Activated T-cell treated with anti-CD3 and anti-CD28 coated beads for 48 hours (primary cell): Measurements from ENCODE around the gene CXorf65.

Experiments
- DNase-seq: peaks from one replicate; pipeline ENCODE4 v3.0.0-alpha.2; 2020; ENCODE audit warnings: low read depth

Gene CXorf65

DNA sequence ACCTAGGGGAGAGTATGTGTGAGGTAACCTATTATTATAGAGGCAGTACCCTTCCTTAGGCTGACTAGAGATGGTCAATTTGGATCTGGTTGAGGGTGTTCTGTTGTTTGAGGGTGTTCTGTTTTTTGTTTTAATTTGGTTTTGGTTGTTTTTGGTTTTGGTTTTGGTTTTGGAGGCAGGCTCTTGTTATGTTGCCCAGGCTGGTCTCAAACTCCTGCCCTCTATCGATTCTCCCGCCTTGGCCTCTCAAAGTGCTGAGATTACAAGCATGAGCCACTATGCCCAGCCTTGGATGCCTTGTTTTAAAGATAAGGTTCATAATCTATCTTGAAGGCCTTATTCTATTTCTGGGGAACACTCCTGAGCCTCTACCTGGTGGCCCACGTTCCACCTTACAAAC, 912 bp downstream of the CXorf65 start:
- no peak for DNase-seq

DNA sequence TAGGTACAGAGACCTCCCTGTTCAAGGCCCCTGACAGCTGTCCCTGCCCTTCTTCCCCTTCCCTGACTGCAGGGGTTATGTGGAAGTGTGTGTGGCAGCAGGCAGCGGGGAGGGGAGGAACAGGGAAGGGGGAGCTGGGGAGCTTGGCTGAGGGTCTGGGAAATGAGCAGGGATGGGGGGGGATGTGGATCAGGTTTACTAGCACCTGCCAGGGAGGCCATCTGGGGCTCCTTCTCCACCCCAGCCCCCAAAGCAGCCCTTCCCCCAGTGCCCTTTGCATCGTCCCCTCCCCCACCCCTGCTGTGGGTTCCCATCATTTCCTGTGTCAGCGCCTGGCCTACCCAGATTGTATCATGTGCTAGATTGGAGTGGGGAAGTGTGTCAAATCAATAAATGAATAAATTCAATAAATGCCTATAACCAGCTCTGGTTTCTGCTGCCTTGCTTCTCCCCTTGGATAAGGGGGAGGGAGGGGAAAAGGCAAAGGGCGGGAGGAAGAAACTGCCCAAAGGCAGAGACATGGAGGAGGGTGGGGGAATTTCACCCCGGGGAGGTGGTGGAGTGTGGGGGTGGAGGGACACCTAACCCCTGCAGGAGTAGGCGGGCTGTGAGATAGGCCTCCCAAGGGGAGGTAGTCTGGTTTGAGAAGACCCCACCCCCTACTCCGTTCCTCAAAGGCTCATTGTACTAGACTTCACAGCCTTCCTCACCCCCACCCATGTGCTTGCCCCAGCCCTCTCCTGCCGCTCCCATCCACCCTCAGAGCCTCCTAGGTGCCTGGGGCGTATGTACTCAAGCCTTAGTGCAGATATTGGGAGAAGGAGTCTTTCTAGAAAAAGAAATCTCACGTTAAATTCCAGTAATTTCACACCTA, 3.2 kb downstream of the CXorf65 start:
- peak; percentile 36 for DNase-seq

DNA sequence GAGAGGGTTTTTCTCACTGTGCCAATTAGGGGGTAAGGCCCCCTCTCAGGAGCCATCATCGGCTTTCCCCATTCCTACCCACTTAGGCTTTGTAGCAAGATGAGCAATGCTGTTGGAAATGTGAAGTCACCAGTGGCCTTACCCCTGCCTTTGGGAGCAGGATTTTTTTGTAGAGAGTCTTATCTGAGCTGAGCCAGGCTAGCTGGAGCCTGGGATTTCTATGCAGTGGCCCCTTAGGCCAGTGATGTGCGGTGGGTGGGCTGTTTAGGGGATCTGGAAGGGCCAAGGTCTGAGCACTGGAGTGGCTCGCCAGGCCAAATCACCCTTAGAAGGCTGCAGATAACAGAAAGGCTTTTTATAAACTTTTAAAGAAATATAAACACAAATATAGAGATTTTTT, 4.2 kb downstream of the CXorf65 start:
- no peak for DNase-seq

DNA sequence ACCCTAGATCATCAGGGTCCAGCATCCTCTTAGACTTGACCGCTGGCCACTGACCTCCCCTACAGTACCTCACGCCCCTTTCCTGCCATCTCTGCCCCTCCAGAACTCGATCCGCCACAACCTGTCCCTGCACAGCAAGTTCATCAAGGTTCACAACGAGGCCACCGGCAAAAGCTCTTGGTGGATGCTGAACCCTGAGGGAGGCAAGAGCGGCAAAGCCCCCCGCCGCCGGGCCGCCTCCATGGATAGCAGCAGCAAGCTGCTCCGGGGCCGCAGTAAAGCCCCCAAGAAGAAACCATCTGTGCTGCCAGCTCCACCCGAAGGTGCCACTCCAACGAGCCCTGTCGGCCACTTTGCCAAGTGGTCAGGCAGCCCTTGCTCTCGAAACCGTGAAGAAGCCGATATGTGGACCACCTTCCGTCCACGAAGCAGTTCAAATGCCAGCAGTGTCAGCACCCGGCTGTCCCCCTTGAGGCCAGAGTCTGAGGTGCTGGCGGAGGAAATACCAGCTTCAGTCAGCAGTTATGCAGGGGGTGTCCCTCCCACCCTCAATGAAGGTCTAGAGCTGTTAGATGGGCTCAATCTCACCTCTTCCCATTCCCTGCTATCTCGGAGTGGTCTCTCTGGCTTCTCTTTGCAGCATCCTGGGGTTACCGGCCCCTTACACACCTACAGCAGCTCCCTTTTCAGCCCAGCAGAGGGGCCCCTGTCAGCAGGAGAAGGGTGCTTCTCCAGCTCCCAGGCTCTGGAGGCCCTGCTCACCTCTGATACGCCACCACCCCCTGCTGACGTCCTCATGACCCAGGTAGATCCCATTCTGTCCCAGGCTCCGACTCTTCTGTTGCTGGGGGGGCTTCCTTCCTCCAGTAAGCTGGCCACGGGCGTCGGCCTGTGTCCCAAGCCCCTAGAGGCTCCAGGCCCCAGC, 5.7 kb downstream of the CXorf65 start:
- no peak for DNase-seq

DNA sequence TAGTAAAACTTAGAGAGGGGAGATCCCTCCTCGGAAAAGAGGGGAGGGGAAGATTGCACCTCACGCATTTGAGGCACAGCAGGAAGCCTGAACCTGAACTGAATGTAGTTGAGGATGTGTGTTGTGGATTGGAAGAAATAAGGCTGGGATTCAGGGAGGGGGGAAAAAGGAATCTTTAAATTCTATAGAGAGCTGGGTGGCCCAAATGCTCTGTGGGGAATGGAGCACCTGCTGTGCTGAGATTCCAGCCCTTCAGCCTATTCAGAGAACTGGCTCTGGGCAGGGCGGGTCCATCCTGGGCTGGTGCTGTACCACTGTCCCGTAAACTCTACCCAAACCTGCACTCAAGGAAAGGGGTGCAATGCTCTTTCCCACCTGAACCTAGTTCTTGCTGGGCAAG, 6.8 kb downstream of the CXorf65 start:
- DNase-seq = no peak

DNA sequence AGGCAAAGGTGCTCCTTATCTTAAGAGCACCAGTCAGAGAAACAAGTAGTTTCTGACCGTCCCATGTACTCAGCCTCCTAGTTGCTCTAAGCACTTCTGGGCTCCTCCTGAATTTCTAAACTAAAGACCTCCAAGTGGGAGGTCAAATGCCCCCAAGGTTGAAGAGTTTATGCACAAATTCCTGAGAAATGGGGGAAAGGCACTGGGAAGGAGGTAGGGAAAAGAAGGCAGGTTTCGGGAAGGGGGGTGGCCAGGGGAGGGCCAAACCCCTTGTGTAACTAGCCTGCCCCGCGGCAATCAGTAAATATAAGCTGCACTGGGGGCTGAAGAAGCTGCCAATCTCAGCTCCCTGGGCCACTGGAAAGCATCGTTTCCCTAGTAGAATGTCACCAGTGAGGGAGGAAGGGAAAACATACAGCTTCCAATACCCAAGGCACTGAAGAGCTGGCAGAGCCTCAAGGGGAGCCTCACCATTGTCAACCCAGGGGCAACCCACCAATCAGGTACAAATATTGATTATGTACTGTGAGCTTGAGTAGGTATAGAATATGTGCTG, 7.5 kb downstream of the CXorf65 start:
- DNase-seq = no peak

DNA sequence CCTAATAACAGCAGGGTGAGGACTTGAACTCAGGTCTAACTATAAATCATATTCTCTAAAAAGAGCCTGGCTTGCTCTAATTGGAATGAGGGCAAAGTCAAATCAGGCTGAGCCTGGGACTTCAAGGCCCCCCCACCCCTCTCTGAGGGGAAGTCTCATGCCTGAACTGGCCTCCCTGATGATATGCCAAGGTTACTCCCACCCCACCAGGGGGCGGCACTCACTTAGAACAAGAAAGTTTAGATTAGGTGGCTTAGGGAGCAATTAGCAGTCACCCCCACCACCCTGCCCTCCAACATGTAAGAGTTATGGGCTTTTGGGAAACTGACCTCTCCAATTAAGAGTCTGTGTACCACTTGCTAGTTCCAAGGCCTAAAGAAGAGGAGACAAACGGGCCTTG, 8.2 kb downstream of the CXorf65 start:
- peak; percentile 52 for DNase-seq

DNA sequence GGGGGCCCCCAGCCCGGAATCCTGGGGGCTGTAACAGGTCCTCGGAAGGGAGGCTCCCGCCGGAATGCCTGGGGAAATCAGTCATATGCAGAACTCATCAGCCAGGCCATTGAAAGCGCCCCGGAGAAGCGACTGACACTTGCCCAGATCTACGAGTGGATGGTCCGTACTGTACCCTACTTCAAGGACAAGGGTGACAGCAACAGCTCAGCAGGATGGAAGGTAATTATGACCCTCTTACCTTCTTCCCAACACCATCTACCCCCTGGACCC, 9.8 kb downstream of the CXorf65 start:
- no peak for DNase-seq

DNA sequence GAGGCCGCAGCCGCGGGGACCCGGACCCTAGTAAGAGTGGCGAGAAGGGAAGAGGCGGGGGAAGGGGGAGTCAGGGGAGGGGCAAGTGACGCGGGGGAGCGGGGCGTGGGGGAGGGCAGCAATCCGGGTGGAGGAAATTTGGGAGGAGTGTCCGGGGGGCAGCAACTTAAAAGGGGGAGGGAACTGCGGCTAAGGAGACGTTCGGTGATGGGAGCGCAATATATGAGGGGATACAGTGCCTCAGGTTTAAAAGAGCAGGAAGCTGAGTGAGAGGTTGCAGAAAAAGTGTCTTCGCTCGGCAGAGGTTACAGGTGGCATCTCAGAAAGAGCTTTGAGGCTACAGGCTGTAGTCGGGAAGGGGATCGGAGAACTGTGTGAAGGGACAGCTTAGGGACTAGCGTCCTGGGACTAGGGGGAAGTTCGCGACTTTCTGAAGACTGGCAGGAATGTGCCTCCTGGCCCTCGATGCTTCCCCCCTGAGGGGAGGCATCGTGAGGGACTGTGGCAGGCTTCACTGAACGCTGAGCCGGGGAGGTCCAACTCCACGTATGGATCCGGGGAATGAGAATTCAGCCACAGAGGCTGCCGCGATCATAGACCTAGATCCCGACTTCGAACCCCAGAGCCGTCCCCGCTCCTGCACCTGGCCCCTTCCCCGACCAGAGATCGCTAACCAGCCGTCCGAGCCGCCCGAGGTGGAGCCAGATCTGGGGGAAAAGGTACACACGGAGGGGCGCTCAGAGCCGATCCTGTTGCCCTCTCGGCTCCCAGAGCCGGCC, 10.4 kb downstream of the CXorf65 start:
- no peak for DNase-seq

DNA sequence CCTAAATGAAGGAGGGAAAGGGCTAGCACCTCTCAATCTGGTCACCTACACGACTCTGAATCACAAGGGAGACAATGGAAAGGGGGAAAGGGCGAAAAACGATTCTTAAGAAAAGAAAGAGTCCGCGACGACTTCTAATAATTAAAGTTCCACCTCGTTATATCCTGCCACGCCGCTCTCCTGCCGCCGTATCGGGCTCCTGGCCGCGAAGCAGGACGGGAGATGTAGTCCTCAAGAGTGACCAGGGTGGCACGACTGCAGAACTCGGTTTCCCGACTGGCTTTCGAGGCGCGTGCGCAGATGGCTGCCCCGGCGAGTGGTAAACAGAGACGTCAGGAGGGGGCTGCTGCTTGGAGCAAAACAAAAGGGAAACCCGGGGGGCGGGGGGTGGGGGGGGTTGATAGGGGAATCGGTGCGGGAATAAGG, 11.0 kb downstream of the CXorf65 start, which contains the start of gene FOXO4:
TSS of gene FOXO4 (plus strand) at position 297 of the 426 bp plus-strand sequence. CDS start 678 bp downstream, outside the sequence.
- DNase-seq = peak; percentile 77

DNA sequence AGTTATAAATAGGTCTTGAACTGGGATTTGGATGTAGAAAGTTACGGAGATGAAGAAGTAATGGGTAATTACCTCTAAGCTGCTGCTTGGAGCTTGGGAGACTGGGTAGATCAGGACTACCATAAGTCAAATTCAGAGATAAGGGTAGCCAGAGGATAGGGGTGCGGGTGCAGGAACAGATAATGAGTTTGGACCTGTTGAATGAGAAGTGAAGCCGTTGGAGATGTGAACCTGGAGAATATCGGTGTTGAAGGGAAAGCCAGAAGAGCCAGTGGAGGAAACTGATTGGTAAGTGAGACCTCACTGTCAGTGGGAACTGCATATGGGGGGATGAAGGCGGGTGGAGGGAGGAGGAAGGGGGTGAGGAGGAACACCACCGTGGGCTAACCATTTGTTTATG, 11.5 kb downstream of the CXorf65 start:
- no peak for DNase-seq

DNA sequence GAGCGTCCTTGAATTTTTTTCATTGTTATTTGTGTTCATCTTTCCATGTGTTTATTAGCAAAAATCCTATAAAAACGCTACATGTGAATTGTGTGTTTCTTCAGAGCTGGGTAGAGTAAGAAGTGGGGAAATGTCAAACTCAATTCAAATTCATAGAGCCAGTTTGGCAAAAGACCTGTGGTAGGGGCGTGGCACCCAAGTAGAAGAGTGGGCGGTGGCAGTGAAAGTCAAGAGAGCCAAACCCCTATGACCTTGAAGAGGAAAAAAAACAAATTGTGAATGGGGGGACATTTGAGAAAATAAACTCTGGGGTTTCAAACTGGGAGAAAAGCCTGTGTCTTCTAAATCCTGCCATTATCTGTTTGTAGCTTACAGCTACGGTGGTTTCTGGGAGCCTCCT, 15.3 kb downstream of the CXorf65 start:
- no peak for DNase-seq

DNA sequence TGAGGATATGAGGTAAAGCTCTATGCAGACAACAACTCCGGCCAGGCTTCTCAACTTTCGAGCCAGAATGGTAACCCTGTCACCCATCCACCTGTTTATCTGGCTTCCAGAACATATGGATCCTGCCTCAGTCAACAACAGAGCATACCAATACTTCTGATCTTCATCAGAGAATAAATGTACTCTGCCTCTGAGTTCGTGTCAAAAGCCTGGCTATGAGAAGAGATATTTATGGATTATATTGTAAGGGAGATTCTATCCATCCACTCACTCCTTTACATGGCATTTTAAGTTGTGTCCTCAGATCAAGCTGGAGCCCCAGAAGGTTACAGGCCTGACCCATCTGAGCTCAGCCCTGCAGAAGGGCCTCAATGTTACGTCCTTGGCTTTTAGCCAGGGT, 20.6 kb downstream of the CXorf65 start:
- DNase-seq = no peak

DNA sequence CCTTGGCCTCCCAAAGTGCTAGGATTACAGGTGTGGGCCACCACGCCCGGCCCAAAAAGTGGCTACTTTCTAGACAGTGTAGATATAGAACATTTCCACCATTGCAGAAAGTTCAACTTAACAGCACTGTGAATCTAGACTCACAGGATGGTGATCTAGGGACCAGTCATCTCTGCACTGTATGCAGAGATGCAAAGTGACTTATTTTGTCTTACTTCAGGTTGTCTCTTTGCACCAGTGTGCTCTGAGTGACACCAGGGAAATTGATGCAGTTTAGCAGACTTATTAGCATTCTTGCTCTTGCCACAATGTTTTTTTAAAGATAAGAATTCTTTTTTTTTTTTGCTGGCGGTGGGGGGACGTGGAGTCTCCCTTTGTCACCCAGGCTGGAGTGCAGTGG, 23.7 kb downstream of the CXorf65 start:
- DNase-seq = no peak

DNA sequence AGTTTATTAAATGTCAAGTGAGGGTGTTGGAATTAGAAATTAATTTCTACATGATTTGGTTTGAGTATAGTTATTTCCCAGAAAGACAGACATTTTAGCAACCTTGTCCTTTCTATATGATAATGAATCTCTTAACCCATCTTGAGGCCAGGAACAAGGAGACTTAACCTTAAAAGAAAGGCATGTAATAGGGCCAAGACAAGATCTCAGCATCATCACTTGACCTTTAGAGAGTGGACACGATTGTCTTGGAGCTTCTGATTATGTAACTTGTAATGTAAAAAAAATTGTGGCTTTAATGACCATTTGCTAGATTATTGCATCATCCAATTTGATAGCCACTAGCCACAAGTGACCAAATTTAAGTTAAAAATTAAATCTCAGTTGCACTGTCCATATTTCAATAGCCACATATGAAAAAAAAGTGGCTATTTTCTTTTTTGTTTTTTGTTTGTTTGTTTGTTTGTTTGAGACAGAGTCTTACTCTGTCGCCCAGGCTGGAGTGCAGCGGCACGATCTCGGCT, 24.4 kb downstream of the CXorf65 start:
- DNase-seq = no peak

DNA sequence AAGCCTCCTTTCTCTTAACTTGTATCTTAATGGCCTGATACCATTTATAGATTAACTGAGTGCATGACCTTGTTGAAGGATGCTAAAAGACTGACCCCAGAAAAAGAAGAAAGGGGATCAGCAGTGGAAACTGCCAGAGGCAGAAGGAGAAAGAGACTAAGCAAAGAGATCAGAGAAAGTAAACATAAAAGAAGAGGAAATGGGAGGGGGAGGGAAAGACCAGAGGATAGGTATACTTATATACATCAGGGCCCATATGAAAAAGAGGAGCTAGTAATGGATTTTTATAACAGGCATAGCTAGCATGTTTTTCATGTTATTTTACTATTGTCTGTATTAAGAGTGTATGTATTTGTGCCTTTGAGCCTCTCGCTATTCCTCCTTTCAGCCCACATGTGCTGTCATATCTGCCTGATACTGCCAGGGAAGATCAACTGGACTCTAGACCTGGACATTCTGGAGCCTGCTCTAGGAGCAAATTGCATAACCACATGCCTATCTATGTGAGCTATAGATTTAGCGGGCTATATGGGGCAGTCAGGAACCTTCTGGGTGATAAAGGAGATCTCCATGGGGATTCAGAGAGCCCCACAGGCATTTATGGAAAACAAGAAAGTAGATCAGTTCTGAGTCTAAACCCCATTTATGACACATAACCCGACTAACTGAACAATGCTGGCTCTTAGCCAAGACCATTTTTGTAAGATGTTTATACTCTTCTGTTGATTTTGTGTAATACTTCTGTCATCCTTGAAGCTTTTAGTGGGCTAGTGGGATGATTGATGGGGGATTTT, 25.0 kb downstream of the CXorf65 start:
- DNase-seq = no peak

DNA sequence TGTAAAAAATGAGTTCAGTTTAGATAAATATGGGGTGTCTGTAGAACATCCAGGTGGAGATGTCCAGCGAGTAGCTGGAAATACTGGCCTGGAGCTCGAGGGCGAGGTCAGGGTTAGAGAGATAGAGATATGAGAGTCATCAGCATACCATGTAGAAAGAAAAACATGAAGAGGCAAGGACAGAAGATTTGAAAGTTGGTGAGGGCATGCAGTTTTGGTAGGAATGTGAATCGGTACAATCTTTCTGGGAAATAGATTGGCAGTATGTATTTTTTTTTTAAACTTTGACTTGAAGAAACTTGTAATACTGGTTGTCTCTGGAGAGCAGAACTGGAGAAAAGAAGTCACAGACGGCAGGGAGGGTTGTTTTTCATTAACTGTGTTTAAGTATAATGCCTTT, 36.0 kb downstream of the CXorf65 start:
- DNase-seq = no peak

DNA sequence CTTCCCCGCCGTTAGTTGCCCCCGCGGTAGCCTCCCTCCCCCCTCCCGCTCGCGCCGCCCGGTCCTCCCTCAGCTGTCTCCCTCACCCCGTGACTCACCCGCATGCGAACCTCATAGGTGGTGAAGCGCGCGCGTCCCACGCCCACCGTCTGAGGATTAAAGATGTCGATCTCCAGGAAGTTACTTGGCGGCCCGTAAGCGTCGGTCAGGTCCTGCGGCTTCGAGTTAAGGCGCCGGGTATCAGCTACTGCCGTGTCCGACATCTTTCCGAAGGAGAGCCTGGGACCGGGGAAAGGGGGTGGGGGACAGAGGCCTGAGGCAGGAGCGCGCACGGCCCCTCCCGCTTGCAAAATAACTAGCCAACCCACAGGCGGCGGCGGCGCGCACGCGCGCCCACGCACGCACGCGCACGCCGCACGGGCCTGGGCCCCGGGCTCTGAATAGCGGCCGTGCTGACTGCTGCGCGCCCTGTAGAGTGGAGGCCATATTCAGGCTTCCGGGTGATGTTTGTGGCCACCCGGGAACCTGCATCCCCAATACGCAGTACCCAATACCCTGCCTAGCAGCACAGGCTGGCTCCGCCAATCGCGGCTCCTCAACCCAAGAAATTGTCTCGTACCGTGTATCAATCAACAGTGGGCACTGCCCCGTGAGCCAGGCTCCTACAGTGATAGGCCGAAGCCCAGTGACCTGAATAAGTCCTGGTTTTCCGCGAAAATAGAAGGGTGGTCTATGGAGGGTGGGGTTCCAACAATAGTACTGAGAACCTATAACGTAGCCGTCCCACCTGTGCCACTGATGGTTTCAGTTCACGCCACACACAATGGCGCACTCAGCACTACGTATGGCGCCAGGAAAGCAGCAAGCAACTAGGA, 38.3 kb downstream of the CXorf65 start, which contains the start of gene SNX12:
TSS of gene SNX12 (minus strand) at position 291 of the 875 bp plus-strand sequence. CDS start at position 263, 28 bp downstream.
- DNase-seq = peak; percentile 82

DNA sequence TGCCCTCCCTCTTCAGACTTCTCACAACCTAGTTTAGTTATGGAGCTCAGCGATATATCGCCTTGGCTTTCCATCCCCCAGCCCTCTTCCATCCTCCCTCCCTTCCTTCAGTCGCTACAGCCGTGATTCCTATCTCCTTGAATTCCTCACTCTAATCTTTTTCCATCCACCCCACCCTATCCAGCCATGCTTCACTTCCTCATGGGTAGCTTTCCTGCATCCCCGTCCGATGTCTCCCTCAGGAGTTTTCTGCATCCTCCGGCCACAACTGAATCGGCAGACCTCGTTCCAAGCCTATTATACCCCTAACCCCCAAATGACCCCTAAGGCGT, 38.9 kb downstream of the CXorf65 start:
- no peak for DNase-seq

DNA sequence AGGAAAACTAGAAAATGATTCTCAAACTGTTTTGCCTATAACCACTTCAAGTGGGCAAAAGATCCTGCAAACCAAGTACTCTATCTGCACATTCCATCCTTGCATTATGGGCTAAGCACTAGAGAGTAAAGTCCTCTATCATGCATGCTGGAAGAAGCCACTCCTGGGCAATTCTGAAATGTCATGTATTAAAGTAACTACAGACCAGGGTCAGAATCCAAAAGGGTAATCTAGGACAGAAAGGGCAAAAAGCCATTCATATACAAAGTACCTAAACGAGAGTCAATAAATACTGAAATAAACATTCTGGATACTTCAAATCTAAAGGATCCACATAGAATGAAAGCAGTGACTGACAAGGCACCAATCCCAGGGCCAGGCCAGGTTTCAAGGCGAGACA, 39.5 kb downstream of the CXorf65 start:
- no peak for DNase-seq
